Tibial artery (tissue), 4 donors: Measurements from ENCODE around the gene KCNIP3.
"Not testable (repeated sequence)": the region's sequence is repeated elsewhere in the genome, so short reads cannot be mapped to it uniquely, and the experiment has no call there.

Experiments
- DNase-seq, 2 donors: peaks; one replicate each; pipeline ENCODE4 v3.0.0-alpha.2; 2019
- H3K27ac ChIP-seq, 2 donors: fragments of 200-600 bp; sonication (generic) in 1 of 2; 1 replicate in 1 of 2; 2 replicates in 1 of 2; pipeline ENCODE4 v1.5.1; 2018 to 2019; ENCODE audit warnings: mild to moderate bottlenecking in 1 of 2
- H3K27me3 ChIP-seq, 2 donors: fragments of 200-600 bp; sonication (generic) in 1 of 2; one replicate each; pipeline versions ENCODE4 v1.5.1 to v1.6.0; 2016 to 2019
- H3K36me3 ChIP-seq, 3 donors: fragments of 200-600 bp; sonication (generic) in 2 of 3; one replicate each; pipeline ENCODE4 v1.5.1; 2016 to 2019; ENCODE audit warnings: mild to moderate bottlenecking in 2 of 3
- H3K4me1 ChIP-seq, 4 donors: fragments of 200-600 bp; sonication (generic) in 2 of 4; 1 replicate in 3 of 4; 2 replicates in 1 of 4; pipeline ENCODE4 v1.5.1; 2016 to 2019
- H3K4me3 ChIP-seq, 2 donors: fragments of 200-600 bp; sonication (generic) in 1 of 2; 1 replicate in 1 of 2; 2 replicates in 1 of 2; pipeline ENCODE4 v1.5.1; 2018 to 2019; ENCODE audit warnings: mild to moderate bottlenecking in 2 of 2
- H3K9me3 ChIP-seq, 3 donors: fragments of 200-600 bp; sonication (generic) in 1 of 3; one replicate each; pipeline ENCODE4 v1.5.1; 2016 to 2019
- intact Hi-C: fragments of 100-400 bp; cut with DNase I; formaldehyde crosslinking; loops from one replicate; pipeline ENCODE4 v1.15.0; 2023; ENCODE audit warnings: low total_unique reads
- TF ChIP-seq, protein P1 (sequence below), 2 experiments: fragments of 200-600 bp in 1 of 2; fragments of 450-650 bp in 1 of 2; IDR thresholded peaks; one replicate each; pipeline ENCODE4 v1.5.1; 2017 to 2019; ENCODE audit warnings: antibody characterized with exemption in 2 of 2, mild to moderate bottlenecking in 1 of 2, moderate library complexity in 1 of 2

KCNIP3 gene

DNA sequence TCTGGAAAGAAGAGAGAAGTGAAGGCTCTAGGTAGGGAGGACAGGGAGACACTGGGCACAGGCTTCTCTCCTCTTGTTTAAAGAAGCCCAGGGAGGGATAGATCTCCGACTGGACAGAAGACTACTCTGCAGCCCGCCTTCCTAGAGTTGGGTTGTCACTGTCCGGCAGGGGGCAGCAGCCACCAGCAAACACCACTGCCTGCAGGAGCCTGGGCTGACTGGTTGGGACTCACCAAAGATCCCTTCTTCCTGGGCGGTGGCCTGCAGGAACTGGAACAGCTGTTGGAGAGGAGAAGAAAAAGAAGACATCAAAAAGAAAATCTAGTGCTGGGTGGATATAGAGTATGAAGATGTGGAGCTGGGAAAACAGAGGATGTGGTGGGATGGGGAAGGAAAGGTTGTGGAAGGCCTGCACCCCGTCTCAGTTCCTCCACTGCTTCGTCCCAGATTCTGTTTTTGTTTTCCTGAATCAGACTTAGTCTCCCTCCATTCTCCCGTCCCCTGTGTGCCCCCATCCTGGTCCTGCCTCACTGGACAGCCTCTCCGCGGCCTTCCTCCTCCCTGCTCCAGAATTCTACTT is 117.0 kb downstream of the KCNIP3 start:
- H3K4me1 ChIP-seq, intact Hi-C loops, H3K9me3 ChIP-seq, H3K4me3 ChIP-seq, H3K27ac ChIP-seq, H3K27me3 ChIP-seq: not testable (repeated sequence)
- TF ChIP-seq, protein P1, sequence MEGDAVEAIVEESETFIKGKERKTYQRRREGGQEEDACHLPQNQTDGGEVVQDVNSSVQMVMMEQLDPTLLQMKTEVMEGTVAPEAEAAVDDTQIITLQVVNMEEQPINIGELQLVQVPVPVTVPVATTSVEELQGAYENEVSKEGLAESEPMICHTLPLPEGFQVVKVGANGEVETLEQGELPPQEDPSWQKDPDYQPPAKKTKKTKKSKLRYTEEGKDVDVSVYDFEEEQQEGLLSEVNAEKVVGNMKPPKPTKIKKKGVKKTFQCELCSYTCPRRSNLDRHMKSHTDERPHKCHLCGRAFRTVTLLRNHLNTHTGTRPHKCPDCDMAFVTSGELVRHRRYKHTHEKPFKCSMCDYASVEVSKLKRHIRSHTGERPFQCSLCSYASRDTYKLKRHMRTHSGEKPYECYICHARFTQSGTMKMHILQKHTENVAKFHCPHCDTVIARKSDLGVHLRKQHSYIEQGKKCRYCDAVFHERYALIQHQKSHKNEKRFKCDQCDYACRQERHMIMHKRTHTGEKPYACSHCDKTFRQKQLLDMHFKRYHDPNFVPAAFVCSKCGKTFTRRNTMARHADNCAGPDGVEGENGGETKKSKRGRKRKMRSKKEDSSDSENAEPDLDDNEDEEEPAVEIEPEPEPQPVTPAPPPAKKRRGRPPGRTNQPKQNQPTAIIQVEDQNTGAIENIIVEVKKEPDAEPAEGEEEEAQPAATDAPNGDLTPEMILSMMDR (IDR thresholded peaks at IDR 0.05), result peak; percentile 83 to 87
- DNase-seq, result peak; percentile 86 to 89
- H3K36me3 ChIP-seq, result peaks cover 0 to 19% (median 0%) of the 10 kb centered on the region in 3 donors

GRCh38 chr2:95415138-95415537 is 118.0 kb downstream of the KCNIP3 start:
- H3K4me1 ChIP-seq, H3K27me3 ChIP-seq, H3K4me3 ChIP-seq, H3K27ac ChIP-seq, H3K9me3 ChIP-seq, intact Hi-C loops, DNase-seq: not testable (repeated sequence)
- H3K36me3 ChIP-seq, result peaks cover 0 to 19% (median 0%) of the 10 kb centered on the region in 3 donors

GRCh38 chr2:95415561-95415960 is 118.4 kb downstream of the KCNIP3 start:
- H3K27me3 ChIP-seq, H3K4me3 ChIP-seq, H3K9me3 ChIP-seq, H3K27ac ChIP-seq, intact Hi-C loops, H3K4me1 ChIP-seq: not testable (repeated sequence)
- peak in 1 of 2 donors; percentile 41 for DNase-seq
- peaks cover 0 to 19% (median 0%) of the 10 kb centered on the region in 3 donors for H3K36me3 ChIP-seq

DNA sequence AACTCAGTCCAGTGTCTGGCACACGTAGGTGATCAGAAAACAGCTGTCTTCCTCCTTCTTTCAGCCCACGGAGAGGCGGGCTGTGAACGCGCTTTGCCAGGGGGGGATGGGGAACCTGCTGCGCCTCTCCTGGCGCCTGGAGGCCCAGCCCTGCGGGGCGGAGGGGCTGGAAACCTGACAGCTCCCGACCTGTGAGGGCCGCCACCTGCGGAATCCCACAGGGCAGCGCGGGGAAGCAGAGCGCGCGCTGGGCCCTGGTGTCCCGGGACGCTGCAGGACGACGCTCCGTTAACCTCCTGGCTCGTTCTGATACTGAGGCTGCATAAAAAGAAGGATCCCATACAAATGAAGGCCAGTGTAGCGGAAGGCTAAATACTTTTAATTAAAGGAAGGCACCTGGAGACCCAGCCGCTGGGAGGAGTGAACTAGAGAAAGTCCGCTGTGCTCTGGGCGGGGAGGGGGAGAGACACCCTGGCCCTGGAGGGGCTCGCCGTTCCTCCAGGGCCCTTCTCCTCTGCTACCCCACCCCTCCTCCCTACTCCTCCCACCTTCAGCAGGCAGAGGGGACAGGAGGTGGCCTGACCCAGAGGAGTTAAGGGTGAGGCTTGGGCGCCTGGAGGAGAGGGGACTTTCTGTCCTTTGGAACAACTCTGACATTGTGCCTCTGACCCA is 130.2 kb downstream of the KCNIP3 start:
- H3K9me3 ChIP-seq, H3K36me3 ChIP-seq, DNase-seq, H3K4me3 ChIP-seq, H3K27me3 ChIP-seq, intact Hi-C loops, H3K4me1 ChIP-seq, H3K27ac ChIP-seq: not testable (repeated sequence)

DNA sequence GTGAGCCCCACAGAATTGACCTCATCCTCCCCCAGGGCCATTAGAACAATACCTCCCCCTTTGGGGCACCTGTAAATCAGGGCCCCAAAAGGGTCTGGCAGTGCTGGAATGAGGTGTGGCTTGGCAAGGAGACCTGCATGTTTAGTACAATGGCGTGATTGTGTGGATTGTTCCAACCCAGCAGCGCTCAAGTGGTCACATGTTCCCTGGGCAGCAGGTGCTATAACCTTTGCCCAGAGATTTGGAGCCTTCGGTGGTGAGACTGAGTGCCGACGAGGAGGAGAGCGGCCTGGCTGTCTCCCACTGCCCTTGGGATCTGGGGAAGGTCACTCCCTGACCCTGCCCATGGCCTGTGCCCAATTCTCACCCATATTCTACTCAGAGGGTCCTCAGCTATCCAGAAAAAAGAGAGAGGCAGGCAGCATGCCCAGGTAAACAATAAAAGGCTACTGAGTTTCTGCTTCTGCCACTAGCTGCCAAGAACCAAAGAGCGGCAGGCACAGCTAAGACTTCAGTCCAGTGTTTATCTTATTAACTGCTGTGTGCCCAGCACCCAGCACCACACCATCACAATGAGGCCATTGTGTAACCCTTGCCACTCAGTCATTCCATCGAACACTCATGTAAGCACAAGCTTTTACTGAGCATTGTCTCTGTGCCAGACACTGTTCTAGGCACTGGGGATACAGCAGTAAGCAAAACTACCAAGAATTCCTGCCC is 132.8 kb downstream of the KCNIP3 start:
- intact Hi-C loops, H3K27ac ChIP-seq, H3K27me3 ChIP-seq, H3K4me1 ChIP-seq, H3K36me3 ChIP-seq, DNase-seq, H3K9me3 ChIP-seq, H3K4me3 ChIP-seq: not testable (repeated sequence)

DNA sequence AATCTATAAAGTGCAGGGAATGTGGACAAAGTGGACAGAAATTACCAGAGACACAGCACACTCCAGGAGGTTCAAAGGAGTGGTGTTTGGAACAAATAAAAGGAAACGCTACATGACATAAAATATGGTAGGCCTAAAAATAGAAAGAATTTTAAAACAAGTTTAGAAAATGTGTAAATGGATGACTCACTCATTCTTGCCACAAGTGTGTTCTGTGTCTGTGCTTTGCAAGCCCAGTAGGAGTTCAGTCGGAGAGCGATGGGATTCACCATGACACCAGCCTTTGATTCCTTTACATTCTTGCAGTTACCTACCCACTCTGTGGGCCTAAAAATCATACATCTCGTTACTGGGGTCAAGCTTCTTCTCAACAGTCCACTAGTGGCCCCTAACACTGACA is 136.2 kb downstream of the KCNIP3 start:
- H3K27ac ChIP-seq, H3K27me3 ChIP-seq, H3K36me3 ChIP-seq, intact Hi-C loops, H3K4me1 ChIP-seq, DNase-seq, H3K4me3 ChIP-seq, H3K9me3 ChIP-seq: not testable (repeated sequence)

DNA sequence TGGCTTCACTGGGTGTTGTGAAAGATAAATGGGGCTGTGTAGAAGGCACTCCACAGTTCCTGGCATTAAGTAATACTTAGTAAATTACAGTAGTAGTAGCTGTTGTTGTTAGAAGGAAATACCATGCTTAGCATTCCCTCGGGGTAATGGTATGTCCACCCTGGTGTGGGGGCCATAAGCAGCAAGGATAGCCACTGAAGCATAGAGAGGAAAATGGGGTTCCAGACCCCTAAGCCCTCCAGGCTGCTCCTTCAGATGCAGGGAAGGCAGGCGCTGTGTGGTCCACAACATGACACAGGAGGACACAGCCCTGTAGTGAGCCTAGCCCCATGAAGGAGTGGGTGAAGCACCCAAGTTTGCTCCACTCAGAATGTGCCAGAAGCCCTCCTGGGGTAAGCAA is 136.8 kb downstream of the KCNIP3 start:
- H3K27me3 ChIP-seq, H3K9me3 ChIP-seq, H3K4me1 ChIP-seq, H3K27ac ChIP-seq, H3K4me3 ChIP-seq, H3K36me3 ChIP-seq, DNase-seq, intact Hi-C loops: not testable (repeated sequence)

GRCh38 chr2:95434507-95435076 is 137.4 kb downstream of the KCNIP3 start:
- H3K27ac ChIP-seq, H3K27me3 ChIP-seq, H3K9me3 ChIP-seq, H3K4me3 ChIP-seq, intact Hi-C loops, H3K36me3 ChIP-seq, H3K4me1 ChIP-seq: not testable (repeated sequence)
- peak in 1 of 2 donors; percentile 74 for DNase-seq

DNA sequence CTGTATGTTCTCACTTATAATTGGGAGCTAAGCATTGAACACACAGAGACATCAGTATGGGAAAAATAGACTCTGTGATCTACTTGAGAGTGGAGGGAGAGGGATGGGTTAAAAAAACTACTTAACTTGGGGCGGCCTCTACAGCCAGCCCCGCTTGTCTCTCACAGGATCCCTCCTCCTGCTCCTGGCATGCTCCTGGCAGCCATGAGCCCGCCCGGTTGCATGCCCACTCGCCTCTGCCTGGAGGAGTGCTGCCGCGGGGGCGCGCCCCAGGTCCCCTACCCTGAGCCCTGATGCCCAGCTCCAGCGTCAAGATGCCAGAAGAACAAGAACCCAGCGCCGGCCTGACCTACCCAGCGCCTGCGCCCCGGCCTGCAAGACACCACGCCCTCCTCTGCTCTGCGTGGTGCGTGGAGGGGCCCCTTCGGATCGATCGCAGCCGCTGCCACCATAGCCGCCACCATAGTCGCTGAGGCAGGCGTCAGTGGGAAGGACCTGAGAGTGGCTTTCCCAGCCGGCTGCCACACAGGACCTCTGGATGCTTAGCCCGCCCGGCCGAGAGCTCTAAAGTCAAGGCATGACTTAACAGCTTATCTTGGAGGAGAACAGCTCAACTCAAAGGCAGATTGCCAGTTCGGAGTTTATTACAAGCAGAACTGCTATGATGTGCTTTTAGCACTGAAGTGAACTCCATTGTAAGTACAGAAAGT is 138.2 kb downstream of the KCNIP3 start:
- H3K4me3 ChIP-seq, H3K27me3 ChIP-seq, H3K27ac ChIP-seq, H3K4me1 ChIP-seq, DNase-seq, intact Hi-C loops, H3K9me3 ChIP-seq, H3K36me3 ChIP-seq: not testable (repeated sequence)
